Neural cell (in vitro differentiated cells): ENCODE measurements around the gene ENOSF1. TPM values are rescaled to one million over a fixed set of nuclear protein-coding genes. Genes with fewer than 3 reads are reported as not detected.
A peak's percentile ranks its signal among the peaks of the same experiment; 100 is the strongest.

Experiments
- H2AFZ ChIP-seq: fragments of 200-600, 300-800 bp; sonication (generic), shearing (Covaris generic); 2 replicates; pipeline ENCODE4 v1.6.0; 2014; ENCODE audit warnings: low read depth, mild to moderate bottlenecking, antibody characterized with exemption, low read length, moderate library complexity
- H3F3A ChIP-seq: fragments of 200-600 bp; shearing (Covaris generic); 2 replicates; pipeline ENCODE4 v1.6.1; 2016; ENCODE audit warnings: mild to moderate bottlenecking, moderate library complexity, mixed read lengths, antibody characterized with exemption, low read length; ENCODE audit not compliant: insufficient read depth, poor library complexity, severe bottlenecking
- H3K27ac ChIP-seq: fragments of 200-600, 300-800 bp; sonication (generic), shearing (Covaris generic); 2 replicates; pipeline ENCODE4 v1.5.1; 2014; ENCODE audit warnings: mild to moderate bottlenecking, low read length, moderate library complexity
- H3K27me3 ChIP-seq: fragments of 300-800, 200-600 bp; sonication (generic), shearing (Covaris generic); 2 replicates; pipeline ENCODE4 v1.6.0; 2014; ENCODE audit warnings: mild to moderate bottlenecking, low read depth, low read length, moderate library complexity; ENCODE audit not compliant: insufficient read depth
- H3K36me3 ChIP-seq: fragments of 300-800, 200-600 bp; sonication (generic), shearing (Covaris generic); 2 replicates; pipeline ENCODE4 v1.5.1; 2014; ENCODE audit warnings: mild to moderate bottlenecking, antibody characterized with exemption, low read length, moderate library complexity; ENCODE audit not compliant: insufficient read depth
- H3K4me2 ChIP-seq: fragments of 300-800, 200-600 bp; sonication (generic), shearing (Covaris generic); 2 replicates; pipeline ENCODE4 v1.6.0; 2014; ENCODE audit warnings: mild to moderate bottlenecking, low read length
- H3K4me3 ChIP-seq: fragments of 300-800, 200-600 bp; sonication (generic), shearing (Covaris generic); 2 replicates; pipeline ENCODE4 v1.5.1; 2014; ENCODE audit warnings: mild to moderate bottlenecking, low read length, moderate library complexity
- H3K79me2 ChIP-seq: fragments of 200-600 bp; shearing (Covaris generic); replicated peaks from 2 replicates; pipeline ENCODE4 v1.6.0; 2014; ENCODE audit warnings: mild to moderate bottlenecking, low read length, moderate library complexity; ENCODE audit not compliant: insufficient read depth
- H3K9ac ChIP-seq: fragments of 300-800, 200-600 bp; sonication (generic), shearing (Covaris generic); 2 replicates; pipeline ENCODE4 v1.6.1; 2016; ENCODE audit warnings: mild to moderate bottlenecking, low read length, mixed read lengths
- H3K9me2 ChIP-seq: fragments of 200-600 bp; shearing (Covaris generic); 2 replicates; pipeline ENCODE4 v1.6.1; 2016; ENCODE audit warnings: mild to moderate bottlenecking, low read length, mixed read lengths; ENCODE audit not compliant: insufficient read depth
- H3K9me3 ChIP-seq: fragments of 200-600, 300-800 bp; sonication (generic), shearing (Covaris generic); 2 replicates; pipeline ENCODE4 v1.6.1; 2016; ENCODE audit warnings: mild to moderate bottlenecking, mixed run types, low read length, moderate library complexity, mixed read lengths
- H4K20me1 ChIP-seq: fragments of 200-600 bp; shearing (Covaris generic); 2 replicates; pipeline ENCODE4 v1.6.1; 2016; ENCODE audit warnings: mild to moderate bottlenecking, mixed run types; ENCODE audit not compliant: insufficient read depth
- EP300 ChIP-seq: fragments of 450-650 bp; conservative IDR thresholded peaks from 2 replicates; pipeline ENCODE4 v1.6.1; 2014; ENCODE audit warnings: antibody characterized with exemption, mild to moderate bottlenecking, moderate library complexity; ENCODE audit not compliant: poor library complexity, severe bottlenecking
- EZH2 ChIP-seq: fragments of 200-600, 300-800 bp; shearing (Covaris generic), sonication (generic); IDR thresholded peaks from 2 replicates; pipeline ENCODE4 v1.6.1; 2014; ENCODE audit warnings: antibody characterized with exemption, low read length, borderline replicate concordance, mild to moderate bottlenecking; ENCODE audit not compliant: insufficient read depth, poor library complexity, severe bottlenecking
- MXI1 ChIP-seq: fragments of 450-650 bp; conservative IDR thresholded peaks from 2 replicates; pipeline ENCODE4 v1.6.1; 2014; ENCODE audit warnings: antibody characterized with exemption, mild to moderate bottlenecking; ENCODE audit not compliant: poor library complexity, severe bottlenecking
- POLR2AphosphoS5 ChIP-seq: IDR thresholded peaks from 2 replicates; pipeline ENCODE4 v1.6.1; 2012
- RAD21 ChIP-seq: fragments of 450-650 bp; conservative IDR thresholded peaks from 2 replicates; pipeline ENCODE4 v1.6.1; 2014; ENCODE audit warnings: antibody characterized with exemption, mild to moderate bottlenecking, moderate library complexity
- REST ChIP-seq: IDR thresholded peaks from 2 replicates; pipeline ENCODE4 v1.6.1; 2012; ENCODE audit warnings: borderline replicate concordance
- SMC3 ChIP-seq: fragments of 450-650 bp; conservative IDR thresholded peaks from 2 replicates; pipeline ENCODE4 v1.6.1; 2014; ENCODE audit warnings: antibody characterized with exemption, mild to moderate bottlenecking, moderate library complexity; ENCODE audit not compliant: poor library complexity
- TAF1 ChIP-seq: IDR thresholded peaks from 2 replicates; pipeline ENCODE4 v1.6.1; 2012; ENCODE audit warnings: low read depth
- polyA plus RNA-seq: library from polyadenylated mRNA; depleted of rRNA; stranded (reverse); fragments of >200 nt; gene quantifications from 2 replicates; pipeline ENCODE4 v1.2.3, GENCODE V29; 2014
- TF ChIP-seq, protein P1 (sequence below): fragments of 450-650 bp; IDR thresholded peaks from 2 replicates; pipeline ENCODE4 v1.5.1; 2014; ENCODE audit warnings: antibody characterized with exemption, mild to moderate bottlenecking, moderate library complexity; ENCODE audit not compliant: poor library complexity, severe bottlenecking

Gene ENOSF1
- polyA plus RNA-seq, 1 donor from 2014 or later: 9.0 TPM

- Histone ChIP-seq H3K36me3 (no peaks in the 10 kb centered on the region), H3K4me2 (no peak overlapping the region), H3F3A (no peaks in the 10 kb centered on the region), H2AFZ (no peak overlapping the region), H3K9me2 (no peaks in the 10 kb centered on the region), H3K4me3 (peak overlapping the region; percentile 66), H3K79me2 (no peaks in the 10 kb centered on the region), H3K9ac (no peak overlapping the region), H4K20me1 (no peaks in the 10 kb centered on the region), H3K9me3 (peaks cover 7% of the 10 kb centered on the region), H3K27me3 (peaks cover 8% of the 10 kb centered on the region), H3K27ac (no peak overlapping the region)
- TF ChIP-seq RAD21 (no peak), MXI1 (no peak), EP300 (no peak), TAF1 (no peak), EZH2 (no peak), REST (no peak), POLR2AphosphoS5 (no peak), SMC3 (no peak)
- TF ChIP-seq, protein P1, sequence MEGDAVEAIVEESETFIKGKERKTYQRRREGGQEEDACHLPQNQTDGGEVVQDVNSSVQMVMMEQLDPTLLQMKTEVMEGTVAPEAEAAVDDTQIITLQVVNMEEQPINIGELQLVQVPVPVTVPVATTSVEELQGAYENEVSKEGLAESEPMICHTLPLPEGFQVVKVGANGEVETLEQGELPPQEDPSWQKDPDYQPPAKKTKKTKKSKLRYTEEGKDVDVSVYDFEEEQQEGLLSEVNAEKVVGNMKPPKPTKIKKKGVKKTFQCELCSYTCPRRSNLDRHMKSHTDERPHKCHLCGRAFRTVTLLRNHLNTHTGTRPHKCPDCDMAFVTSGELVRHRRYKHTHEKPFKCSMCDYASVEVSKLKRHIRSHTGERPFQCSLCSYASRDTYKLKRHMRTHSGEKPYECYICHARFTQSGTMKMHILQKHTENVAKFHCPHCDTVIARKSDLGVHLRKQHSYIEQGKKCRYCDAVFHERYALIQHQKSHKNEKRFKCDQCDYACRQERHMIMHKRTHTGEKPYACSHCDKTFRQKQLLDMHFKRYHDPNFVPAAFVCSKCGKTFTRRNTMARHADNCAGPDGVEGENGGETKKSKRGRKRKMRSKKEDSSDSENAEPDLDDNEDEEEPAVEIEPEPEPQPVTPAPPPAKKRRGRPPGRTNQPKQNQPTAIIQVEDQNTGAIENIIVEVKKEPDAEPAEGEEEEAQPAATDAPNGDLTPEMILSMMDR: no peak
Measured at GRCh38 chr18:711310-711656, 1.1 kb downstream of the ENOSF1 start.

GRCh38 chr18:710418-711300 is 1.8 kb downstream of the ENOSF1 start:
- TF ChIP-seq MXI1 (no peak), RAD21 (no peak), EZH2 (no peak), POLR2AphosphoS5 (no peak), EP300 (no peak), TAF1 (no peak), REST (no peak), SMC3 (no peak)
- TF ChIP-seq, protein P1: no peak
- H3K9me3 ChIP-seq: peaks cover 7% of the 10 kb centered on the region
- no peak overlapping the region for H2AFZ ChIP-seq
- H3K4me2 ChIP-seq: no peak overlapping the region
- H3K9ac ChIP-seq: no peak overlapping the region
- H3K9me2 ChIP-seq: no peaks in the 10 kb centered on the region
- no peaks in the 10 kb centered on the region for H3F3A ChIP-seq
- H3K4me3 ChIP-seq: no peak overlapping the region
- H3K27ac ChIP-seq: no peak overlapping the region
- no peaks in the 10 kb centered on the region for H3K36me3 ChIP-seq
- H4K20me1 ChIP-seq: no peaks in the 10 kb centered on the region
- H3K79me2 ChIP-seq: no peaks in the 10 kb centered on the region
- peaks cover 8% of the 10 kb centered on the region for H3K27me3 ChIP-seq
